K562 (cell line): ENCODE measurements around the gene SLC43A1. TPM values are rescaled to one million over a fixed set of nuclear protein-coding genes. Genes with fewer than 3 reads are reported as not detected.

ENCODE experiments used
- BRD9 ChIP-seq: fragments of 450-650 bp; IDR thresholded peaks from 2 replicates; pipeline ENCODE4 v1.6.1; 2018; ENCODE audit warnings: low read depth; ENCODE audit not compliant: partially characterized antibody
- CHD4 ChIP-seq: fragments of 200-600 bp; sonication (generic); IDR thresholded peaks from 3 replicates; pipeline ENCODE4 v1.6.1; 2012; ENCODE audit warnings: low read depth, mild to moderate bottlenecking, mixed read lengths, low read length, inconsistent platforms; ENCODE audit not compliant: insufficient read depth, insufficient replicate concordance, poor library complexity, severe bottlenecking
- DMBX1 ChIP-seq: fragments of 250-450 bp; sonication (Bioruptor Pico); IDR thresholded peaks from 2 replicates; pipeline ENCODE4 v1.8.0; 2022; ENCODE audit warnings: inconsistent platforms, mild to moderate bottlenecking, moderate library complexity, borderline replicate concordance
- EP300 ChIP-seq: IDR thresholded peaks from 2 replicates; pipeline ENCODE4 v1.6.1; 2012; ENCODE audit warnings: low read length, improper control_type of control experiment
- MYC ChIP-seq, 2 experiments: fragments of 250-450 bp in 1 of 2; sonication (Bioruptor Pico) in 1 of 2; IDR thresholded peaks; 2 replicates each; pipeline versions ENCODE4 v1.5.1 to v1.6.1; 2012 to 2021; ENCODE audit warnings: low read depth in 2 of 2, borderline replicate concordance in 1 of 2, improper control_type of control experiment in 1 of 2, low read length in 1 of 2, mild to moderate bottlenecking in 1 of 2, moderate library complexity in 1 of 2
- POLR2A ChIP-seq: fragments of 450-650 bp; conservative IDR thresholded peaks from 2 replicates; pipeline ENCODE4 v1.6.1; 2016
- polyA plus RNA-seq, 8 experiments: library from polyadenylated mRNA; depleted of rRNA in 4 of 8; stranded (reverse) in 5 of 8; unstranded in 3 of 8; fragments of >200 nt; fragmentation: Nextera tagmentation in 2 of 8; fragmentation: Illumina TruSeq in 1 of 8; extraction: Ambion mirVana in 2 of 8; extraction: Trizol in 1 of 8; gene quantifications; 2 replicates each; pipeline versions ENCODE4 v1.2.1 to v1.2.3, GENCODE V29; 2011 to 2014; ENCODE audit warnings: inconsistent platforms in 1 of 8, missing spikeins in 1 of 8
- total RNA-seq, 7 experiments: library from RNA; depleted of rRNA in 6 of 7; stranded (reverse); fragments of >200 nt in 6 of 7; fragmentation: Illumina TruSeq in 2 of 7; extraction: Trizol in 2 of 7; gene quantifications; 2 replicates each; pipeline versions ENCODE4 v1.2.1 to v1.2.3, GENCODE V29; 2011 to 2021; ENCODE audit warnings: low replicate concordance in 1 of 7
- TF ChIP-seq, protein P1 (sequence below): fragments of 450-650 bp; IDR thresholded peaks from 2 replicates; pipeline ENCODE4 v1.6.1; 2016; ENCODE audit warnings: low read depth
- TF ChIP-seq, protein P2 (sequence below), 2 experiments: fragments of 450-650 bp; formaldehyde crosslinking in 1 of 2; IDR thresholded peaks; 2 replicates each; pipeline versions ENCODE4 v1.4.0 to v1.6.1; 2014 to 2020; ENCODE audit warnings: mild to moderate bottlenecking in 2 of 2, borderline replicate concordance in 1 of 2, low read depth in 1 of 2
- TF ChIP-seq, protein P3 (sequence below): sonication (generic); IDR thresholded peaks from 2 replicates; pipeline ENCODE4 v1.6.1; 2016

Gene SLC43A1
- total and polyA plus RNA-seq, 9 of the 15 experiments (the other 6 are each of a cell fraction or from before 2014, with no cell fraction given), result 2.6 to 41.8 (median 24.6) TPM

DNA sequence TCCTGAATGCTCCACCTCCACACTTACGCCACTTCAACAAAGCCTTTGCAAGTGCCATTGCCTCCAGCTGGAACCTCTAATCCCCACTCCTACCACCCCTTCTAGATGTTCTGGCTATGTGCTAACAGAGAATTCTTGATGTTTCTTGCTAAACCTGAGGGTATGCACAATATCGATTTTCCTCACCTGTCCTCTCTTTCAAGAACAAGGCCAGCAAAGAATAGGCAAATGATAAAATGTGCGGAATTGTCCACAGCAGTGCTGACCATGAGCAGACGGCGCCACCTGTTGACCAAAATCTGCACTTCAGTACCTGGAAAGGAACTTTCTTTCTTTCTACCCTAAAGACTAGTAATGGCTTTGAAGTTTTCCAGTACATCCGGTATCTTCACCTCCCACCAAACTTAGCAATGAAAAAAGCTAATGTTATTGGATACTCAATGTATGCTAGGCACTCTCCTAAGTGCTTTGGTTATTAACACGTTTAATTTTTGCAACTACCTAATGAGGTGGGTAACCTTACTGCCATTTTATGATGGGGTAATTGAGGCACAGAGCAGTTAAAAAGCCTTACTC is 11.6 kb upstream of the SLC43A1 start (continued):
- TF ChIP-seq, protein P1, sequence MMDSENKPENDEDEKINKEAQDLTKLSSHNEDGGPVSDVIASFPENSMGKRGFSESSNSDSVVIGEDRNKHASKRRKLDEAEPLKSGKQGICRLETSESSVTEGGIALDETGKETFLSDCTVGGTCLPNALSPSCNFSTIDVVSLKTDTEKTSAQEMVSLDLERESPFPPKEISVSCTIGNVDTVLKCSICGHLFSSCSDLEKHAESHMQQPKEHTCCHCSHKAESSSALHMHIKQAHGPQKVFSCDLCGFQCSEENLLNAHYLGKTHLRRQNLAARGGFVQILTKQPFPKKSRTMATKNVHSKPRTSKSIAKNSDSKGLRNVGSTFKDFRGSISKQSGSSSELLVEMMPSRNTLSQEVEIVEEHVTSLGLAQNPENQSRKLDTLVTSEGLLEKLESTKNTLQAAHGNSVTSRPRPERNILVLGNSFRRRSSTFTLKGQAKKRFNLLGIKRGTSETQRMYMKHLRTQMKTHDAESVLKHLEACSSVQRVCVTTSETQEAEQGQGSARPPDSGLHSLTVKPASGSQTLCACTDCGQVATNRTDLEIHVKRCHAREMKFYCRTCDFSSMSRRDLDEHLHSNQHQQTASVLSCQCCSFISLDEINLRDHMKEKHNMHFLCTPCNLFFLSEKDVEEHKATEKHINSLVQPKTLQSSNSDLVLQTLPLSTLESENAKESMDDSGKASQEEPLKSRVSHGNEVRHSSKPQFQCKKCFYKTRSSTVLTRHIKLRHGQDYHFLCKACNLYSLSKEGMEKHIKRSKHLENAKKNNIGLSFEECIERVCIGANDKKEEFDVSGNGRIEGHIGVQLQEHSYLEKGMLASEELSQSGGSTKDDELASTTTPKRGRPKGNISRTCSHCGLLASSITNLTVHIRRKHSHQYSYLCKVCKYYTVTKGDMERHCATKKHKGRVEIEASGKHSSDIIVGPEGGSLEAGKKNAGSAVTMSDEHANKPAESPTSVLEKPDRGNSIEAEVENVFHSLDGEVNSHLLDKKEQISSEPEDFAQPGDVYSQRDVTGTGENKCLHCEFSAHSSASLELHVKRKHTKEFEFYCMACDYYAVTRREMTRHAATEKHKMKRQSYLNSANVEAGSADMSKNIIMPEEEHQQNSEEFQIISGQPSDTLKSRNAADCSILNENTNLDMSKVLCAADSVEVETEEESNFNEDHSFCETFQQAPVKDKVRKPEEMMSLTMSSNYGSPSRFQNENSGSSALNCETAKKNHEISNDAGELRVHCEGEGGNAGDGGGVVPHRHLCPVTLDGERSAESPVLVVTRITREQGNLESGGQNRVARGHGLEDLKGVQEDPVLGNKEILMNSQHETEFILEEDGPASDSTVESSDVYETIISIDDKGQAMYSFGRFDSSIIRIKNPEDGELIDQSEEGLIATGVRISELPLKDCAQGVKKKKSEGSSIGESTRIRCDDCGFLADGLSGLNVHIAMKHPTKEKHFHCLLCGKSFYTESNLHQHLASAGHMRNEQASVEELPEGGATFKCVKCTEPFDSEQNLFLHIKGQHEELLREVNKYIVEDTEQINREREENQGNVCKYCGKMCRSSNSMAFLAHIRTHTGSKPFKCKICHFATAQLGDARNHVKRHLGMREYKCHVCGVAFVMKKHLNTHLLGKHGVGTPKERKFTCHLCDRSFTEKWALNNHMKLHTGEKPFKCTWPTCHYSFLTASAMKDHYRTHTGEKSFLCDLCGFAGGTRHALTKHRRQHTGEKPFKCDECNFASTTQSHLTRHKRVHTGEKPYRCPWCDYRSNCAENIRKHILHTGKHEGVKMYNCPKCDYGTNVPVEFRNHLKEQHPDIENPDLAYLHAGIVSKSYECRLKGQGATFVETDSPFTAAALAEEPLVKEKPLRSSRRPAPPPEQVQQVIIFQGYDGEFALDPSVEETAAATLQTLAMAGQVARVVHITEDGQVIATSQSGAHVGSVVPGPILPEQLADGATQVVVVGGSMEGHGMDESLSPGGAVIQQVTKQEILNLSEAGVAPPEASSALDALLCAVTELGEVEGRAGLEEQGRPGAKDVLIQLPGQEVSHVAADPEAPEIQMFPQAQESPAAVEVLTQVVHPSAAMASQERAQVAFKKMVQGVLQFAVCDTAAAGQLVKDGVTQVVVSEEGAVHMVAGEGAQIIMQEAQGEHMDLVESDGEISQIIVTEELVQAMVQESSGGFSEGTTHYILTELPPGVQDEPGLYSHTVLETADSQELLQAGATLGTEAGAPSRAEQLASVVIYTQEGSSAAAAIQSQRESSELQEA, result no peak
- TF ChIP-seq DMBX1 (CRISPR knock-in tag) (peak; percentile 35; the same call in 1 of the 2 replicates), POLR2A (peak; percentile 32; the same call in 1 of the 2 replicates), BRD9 (peak; percentile 66), CHD4 (no peak), EP300 (0 out of 2 replicates have a peak, but pooled peaks have one; percentile 34), MYC (IDR thresholded peaks at IDR 0.05; ENCODE audit: low read depth, low read length) (peak; percentile 60; the same call in 1 of the 2 replicates), MYC (CRISPR knock-in tag; IDR thresholded peaks at IDR 0.05; ENCODE audit: borderline replicate concordance, low read depth) (no peak)
- TF ChIP-seq, protein P2, sequence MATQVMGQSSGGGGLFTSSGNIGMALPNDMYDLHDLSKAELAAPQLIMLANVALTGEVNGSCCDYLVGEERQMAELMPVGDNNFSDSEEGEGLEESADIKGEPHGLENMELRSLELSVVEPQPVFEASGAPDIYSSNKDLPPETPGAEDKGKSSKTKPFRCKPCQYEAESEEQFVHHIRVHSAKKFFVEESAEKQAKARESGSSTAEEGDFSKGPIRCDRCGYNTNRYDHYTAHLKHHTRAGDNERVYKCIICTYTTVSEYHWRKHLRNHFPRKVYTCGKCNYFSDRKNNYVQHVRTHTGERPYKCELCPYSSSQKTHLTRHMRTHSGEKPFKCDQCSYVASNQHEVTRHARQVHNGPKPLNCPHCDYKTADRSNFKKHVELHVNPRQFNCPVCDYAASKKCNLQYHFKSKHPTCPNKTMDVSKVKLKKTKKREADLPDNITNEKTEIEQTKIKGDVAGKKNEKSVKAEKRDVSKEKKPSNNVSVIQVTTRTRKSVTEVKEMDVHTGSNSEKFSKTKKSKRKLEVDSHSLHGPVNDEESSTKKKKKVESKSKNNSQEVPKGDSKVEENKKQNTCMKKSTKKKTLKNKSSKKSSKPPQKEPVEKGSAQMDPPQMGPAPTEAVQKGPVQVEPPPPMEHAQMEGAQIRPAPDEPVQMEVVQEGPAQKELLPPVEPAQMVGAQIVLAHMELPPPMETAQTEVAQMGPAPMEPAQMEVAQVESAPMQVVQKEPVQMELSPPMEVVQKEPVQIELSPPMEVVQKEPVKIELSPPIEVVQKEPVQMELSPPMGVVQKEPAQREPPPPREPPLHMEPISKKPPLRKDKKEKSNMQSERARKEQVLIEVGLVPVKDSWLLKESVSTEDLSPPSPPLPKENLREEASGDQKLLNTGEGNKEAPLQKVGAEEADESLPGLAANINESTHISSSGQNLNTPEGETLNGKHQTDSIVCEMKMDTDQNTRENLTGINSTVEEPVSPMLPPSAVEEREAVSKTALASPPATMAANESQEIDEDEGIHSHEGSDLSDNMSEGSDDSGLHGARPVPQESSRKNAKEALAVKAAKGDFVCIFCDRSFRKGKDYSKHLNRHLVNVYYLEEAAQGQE (IDR thresholded peaks at IDR 0.05; ENCODE audit: borderline replicate concordance), result peak; percentile 89
- TF ChIP-seq, protein P2 (CRISPR knock-in tag; IDR thresholded peaks at IDR 0.05; ENCODE audit: low read depth), result no peak
- TF ChIP-seq, protein P3, sequence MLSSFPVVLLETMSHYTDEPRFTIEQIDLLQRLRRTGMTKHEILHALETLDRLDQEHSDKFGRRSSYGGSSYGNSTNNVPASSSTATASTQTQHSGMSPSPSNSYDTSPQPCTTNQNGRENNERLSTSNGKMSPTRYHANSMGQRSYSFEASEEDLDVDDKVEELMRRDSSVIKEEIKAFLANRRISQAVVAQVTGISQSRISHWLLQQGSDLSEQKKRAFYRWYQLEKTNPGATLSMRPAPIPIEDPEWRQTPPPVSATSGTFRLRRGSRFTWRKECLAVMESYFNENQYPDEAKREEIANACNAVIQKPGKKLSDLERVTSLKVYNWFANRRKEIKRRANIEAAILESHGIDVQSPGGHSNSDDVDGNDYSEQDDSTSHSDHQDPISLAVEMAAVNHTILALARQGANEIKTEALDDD, result peak; percentile 76
